GM12878 (cell line): ENCODE results near the gene TNRC18. TPM values are rescaled to one million over a fixed set of nuclear protein-coding genes. Genes with fewer than 3 reads are reported as not detected.
"Not testable (repeated sequence)": the region's sequence is repeated elsewhere in the genome, so short reads cannot be mapped to it uniquely, and the experiment has no call there.

ENCODE experiments used
- ATAC-seq: fragments of 200-7000 bp; cut with Tn5 transposase; 3 replicates; pipeline ENCODE4 v1.9.1; 2020; ENCODE audit warnings: mild to moderate bottlenecking, moderate library complexity
- BruUV-seq: library from RNA; stranded (reverse); fragments of 400-500 nt; replicated peaks from 2 replicates; lab custom pipeline; 2021; lab: Mats Ljungman, UMichigan
- CTCF ChIA-PET: fragments of 300-600 bp; sonication (Branson Sonifier 250); formaldehyde crosslinking; extraction: SDS; loops from one replicate; lab custom pipeline; 2021; ENCODE audit warnings: inconsistent platforms; lab: Yijun Ruan, JAX
- POLR2A ChIA-PET: fragments of 350-600 bp; formaldehyde crosslinking; extraction: SDS; loops from one replicate; lab custom pipeline; 2021; ENCODE audit warnings: inconsistent platforms; lab: Charles Lee
- RAD21 ChIA-PET: fragments of 300-600 bp; sonication (Branson Sonifier 250); formaldehyde crosslinking; loops from one replicate; lab custom pipeline; 2023; ENCODE audit warnings: antibody characterized with exemption; ENCODE audit not compliant: unreplicated experiment; lab: Charles Lee
- SMC1A ChIA-PET: fragments of 300-600 bp; sonication (Branson Sonifier 250); formaldehyde crosslinking; loops from one replicate; lab custom pipeline; 2023; ENCODE audit not compliant: unreplicated experiment, uncharacterized antibody; lab: Charles Lee
- DNase-seq: peaks from one replicate; pipeline ENCODE4 v3.0.0-alpha.2; 2011; ENCODE audit warnings: low read depth, low spot score
- FAIRE-seq: peaks from 3 replicates; lab custom pipeline; 2011; peaks lifted over from hg19 to GRCh38; lab: Jason Lieb, UNC
- H2AFZ ChIP-seq: 2 replicates; pipeline ENCODE4 v1.6.0; 2011; ENCODE audit warnings: low read depth, low read length, control low read depth; ENCODE audit not compliant: control insufficient read depth
- H3K27ac ChIP-seq: 2 replicates; pipeline ENCODE4 v1.5.1; 2011; ENCODE audit warnings: control low read depth; ENCODE audit not compliant: control insufficient read depth, insufficient read depth
- H3K27me3 ChIP-seq, 2 experiments: replicated peaks in 1 of 2; 2 replicates each; pipeline versions ENCODE4 v1.6.0 to v1.6.1; 2011; ENCODE audit warnings: low read length in 1 of 2; ENCODE audit not compliant: control insufficient read depth in 2 of 2, insufficient read depth in 2 of 2
- H3K36me3 ChIP-seq, 2 experiments: 2 replicates each; pipeline ENCODE4 v1.5.1; 2011; ENCODE audit warnings: low read length in 1 of 2; ENCODE audit not compliant: control insufficient read depth in 2 of 2, insufficient read depth in 2 of 2
- H3K4me1 ChIP-seq: 2 replicates; pipeline ENCODE4 v1.6.1; 2011; ENCODE audit warnings: mild to moderate bottlenecking, low read length, moderate library complexity, mixed read lengths; ENCODE audit not compliant: control insufficient read depth, insufficient read depth
- H3K4me2 ChIP-seq: 2 replicates; pipeline ENCODE4 v1.6.0; 2011; ENCODE audit warnings: control low read depth; ENCODE audit not compliant: control insufficient read depth, insufficient read depth
- H3K4me3 ChIP-seq: fragments of 200-600 bp; sonication (generic); 2 replicates; pipeline ENCODE4 v1.5.1; 2016
- H3K79me2 ChIP-seq: 2 replicates; pipeline ENCODE4 v1.6.0; 2011; ENCODE audit warnings: low read length; ENCODE audit not compliant: control insufficient read depth, insufficient read depth
- H3K9ac ChIP-seq: 2 replicates; pipeline ENCODE4 v1.8.0; 2011; ENCODE audit warnings: low read length, control low read depth, mixed read lengths; ENCODE audit not compliant: control insufficient read depth, insufficient read depth
- H3K9me3 ChIP-seq: replicated peaks from 3 replicates; pipeline ENCODE4 v1.5.1; 2011; ENCODE audit warnings: mild to moderate bottlenecking, low read length; ENCODE audit not compliant: control insufficient read depth, insufficient read depth
- H4K20me1 ChIP-seq: 2 replicates; pipeline ENCODE4 v1.6.0; 2011; ENCODE audit not compliant: control insufficient read depth, insufficient read depth
- CBX3 ChIP-seq: fragments of 200-600 bp; sonication (generic); IDR thresholded peaks from 2 replicates; pipeline ENCODE4 v1.6.1; 2016; ENCODE audit warnings: low read depth, borderline replicate concordance
- HCFC1 ChIP-seq: fragments of 150-350 bp; IDR thresholded peaks from 2 replicates; pipeline ENCODE4 v1.6.1; 2014; ENCODE audit warnings: low read length
- NR2F1 ChIP-seq: fragments of 450-650 bp; conservative IDR thresholded peaks from 2 replicates; pipeline ENCODE4 v1.6.1; 2017; ENCODE audit warnings: mild to moderate bottlenecking
- RB1 ChIP-seq: fragments of 450-650 bp; formaldehyde crosslinking; IDR thresholded peaks from 2 replicates; pipeline ENCODE4 v1.6.1; 2017; ENCODE audit warnings: mild to moderate bottlenecking, borderline replicate concordance
- SIX5 ChIP-seq: IDR thresholded peaks from 2 replicates; pipeline ENCODE4 v1.6.1; 2011; ENCODE audit warnings: mild to moderate bottlenecking, low read depth, low read length, moderate library complexity; ENCODE audit not compliant: severe bottlenecking
- WGBS: methylation state at CpG from one replicate; pipeline ENCODE4 v1.1.6; 2016; ENCODE audit warnings: low lambda C conversion rate; ENCODE audit not compliant: insufficient replicate concordance, insufficient coverage; ENCODE audit errors: missing lambda C conversion rate; 5-methylcytosine and 5-hydroxymethylcytosine counted together
- in situ Hi-C: fragments of 300-500 bp; cut with MboI; formaldehyde crosslinking; loops from 9 replicates; pipeline ENCODE4 v1.14.3; 2018; ENCODE audit warnings: mixed read lengths
- intact Hi-C: fragments of 100-400 bp; cut with micrococcal nuclease; formaldehyde crosslinking; loops from one replicate; pipeline ENCODE4 v1.14.2; 2022; ENCODE audit not compliant: unreplicated experiment
- polyA plus RNA-seq, 11 experiments: library from polyadenylated mRNA; depleted of rRNA in 4 of 11; unstranded in 6 of 11; stranded (reverse) in 5 of 11; fragments of >200 nt; fragmentation: Nextera tagmentation in 4 of 11; fragmentation: Illumina TruSeq in 1 of 11; extraction: Ambion mirVana in 4 of 11; extraction: Trizol in 1 of 11; gene quantifications; 1 replicate in 1 of 11; 2 replicates in 10 of 11; pipeline versions ENCODE4 v1.2.1 to v1.2.3, GENCODE V29; 2011 to 2016; ENCODE audit warnings: inconsistent platforms in 2 of 11, missing spikeins in 2 of 11, low read depth in 1 of 11
- total RNA-seq, 4 experiments: library from RNA; depleted of rRNA in 3 of 4; stranded (reverse); fragments of >200 nt in 3 of 4; fragmentation: Illumina TruSeq in 1 of 4; extraction: Trizol in 1 of 4; gene quantifications; 2 replicates each; pipeline versions ENCODE4 v1.2.1 to v1.2.3, GENCODE V29; 2013 to 2021

The TNRC18 gene
- total and polyA plus RNA-seq, 10 of the 15 experiments (the other 5 are each of a cell fraction or from before 2014, with no cell fraction given): 0.02 to 31.7 (median 5.4) TPM

GRCh38 chr7:5267829-5268228 lies 155.8 kb downstream of the TNRC18 start:
- H3K27ac ChIP-seq, CTCF ChIA-PET, FAIRE-seq, H3K4me2 ChIP-seq, RAD21 ChIA-PET, H3K4me3 ChIP-seq, H4K20me1 ChIP-seq, intact Hi-C loops, ATAC-seq, H3K79me2 ChIP-seq, H3K36me3 ChIP-seq, H3K9ac ChIP-seq, BruUV-seq, H3K9me3 ChIP-seq, H3K4me1 ChIP-seq, SMC1A ChIA-PET, H2AFZ ChIP-seq, H3K27me3 ChIP-seq, DNase-seq, in situ Hi-C loops: not testable (repeated sequence)
- POLR2A ChIA-PET: interaction anchor here (0.6 kb wide), 1 partner anchor 1123 kb away, joined by 3 read pairs; no protein-coding TSS in a partner anchor
- 39% methylated on average over 8 of the region's 8 CpGs for WGBS

DNA sequence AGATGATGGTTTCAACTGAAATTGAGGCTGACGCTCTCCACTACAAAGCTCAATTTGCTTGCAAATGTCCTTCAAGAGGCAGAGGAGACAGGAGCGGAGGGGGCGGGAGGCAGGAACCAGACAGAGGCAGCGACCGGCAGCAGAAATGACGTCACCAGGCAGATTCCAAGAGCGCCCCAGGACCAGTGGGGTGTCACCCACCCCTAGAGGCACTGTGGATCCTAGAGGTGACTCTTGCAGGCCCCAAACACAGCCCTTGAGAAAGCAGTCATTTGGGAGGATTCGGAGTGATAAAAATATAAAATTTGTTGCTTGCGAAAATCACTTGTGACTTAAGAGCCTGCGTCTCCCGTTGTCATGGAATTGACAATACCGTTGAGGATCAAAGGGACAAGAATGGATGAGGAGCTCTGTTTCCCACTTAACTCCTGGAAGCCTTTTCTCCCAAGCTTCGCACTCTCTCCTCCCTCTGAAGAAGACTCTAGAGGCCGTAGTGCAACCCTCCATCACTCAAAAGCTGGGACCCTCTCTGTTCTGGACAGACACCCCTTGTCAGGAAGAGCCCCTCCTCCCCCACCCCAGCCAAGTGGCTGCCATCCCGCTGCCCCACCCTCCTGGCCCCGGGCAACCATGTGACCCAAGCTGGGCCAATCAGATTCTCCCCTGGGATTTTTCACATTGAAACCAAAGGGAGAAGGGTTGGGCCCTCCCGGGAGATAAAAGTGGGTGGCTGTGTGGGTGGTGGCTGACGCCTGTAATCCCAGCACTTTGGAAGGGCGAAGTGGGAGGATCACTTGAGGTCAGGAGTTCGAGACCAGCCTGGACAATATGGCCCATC lies 157.2 kb downstream of the TNRC18 start:
- H2AFZ ChIP-seq: no peak overlapping the region
- TF ChIP-seq CBX3 (no peak), SIX5 (no peak), RB1 (no peak), NR2F1 (no peak), HCFC1 (no peak)
- TF ChIP-seq, all 136 proteins: peak for 0
- no peaks in the 10 kb centered on the region for H3K9me3 ChIP-seq
- WGBS: 50% methylated on average over 19 of the region's 20 CpGs
- no peaks in the 10 kb centered on the region for H3K79me2 ChIP-seq
- FAIRE-seq (no peak), DNase-seq (no peak), ATAC-seq (no peak)
- intact Hi-C loops (no loop called here), in situ Hi-C loops (no loop called here)
- no peak overlapping the region for H3K27ac ChIP-seq
- no peaks in the 10 kb centered on the region for H3K4me1 ChIP-seq
- RAD21 ChIA-PET: no interaction called here
- H3K36me3 ChIP-seq: no peaks in the 10 kb centered on the region
- no peak overlapping the region for H3K4me3 ChIP-seq
- H3K9ac ChIP-seq: no peak overlapping the region
- no TSS peak for BruUV-seq
- SMC1A ChIA-PET: no interaction called here
- no peak overlapping the region for H3K4me2 ChIP-seq
- CTCF ChIA-PET: no interaction called here
- POLR2A ChIA-PET: no interaction called here
- no peaks in the 10 kb centered on the region for H4K20me1 ChIP-seq
- H3K27me3 ChIP-seq: no peaks in the 10 kb centered on the region
